Stimulated activated CD4-positive, alpha-beta T cell treated with anti-CD3 and anti-CD28 coated beads, TNF-alpha, amount 100 ng/mL, for 1 hour (primary cell): Measurements from ENCODE around the gene PDE4C.

Source experiments
- DNase-seq, 3 donors: peaks; one replicate each; pipeline ENCODE4 v3.0.0-alpha.2; 2020; ENCODE audit warnings: low read depth in 3 of 3, low spot score in 1 of 3

PDE4C gene

DNA sequence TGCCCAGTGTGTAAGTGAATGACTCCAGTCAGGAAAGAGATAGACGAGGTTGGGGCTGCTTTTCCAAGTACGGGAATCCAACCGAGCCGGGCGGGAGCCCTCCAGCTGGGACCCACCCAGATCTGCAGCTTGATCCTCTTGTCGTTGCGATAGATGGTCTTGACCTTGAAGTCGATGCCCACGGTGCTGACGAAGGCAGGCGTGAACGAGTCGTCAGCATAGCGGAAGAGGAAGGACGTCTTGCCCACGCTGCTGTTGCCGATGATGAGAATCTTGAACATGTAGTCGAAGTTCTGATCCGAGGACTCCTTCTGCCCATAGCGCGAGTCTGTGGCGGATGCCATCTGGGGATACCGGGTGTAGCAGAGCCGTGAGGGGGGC, 23.9 kb downstream of the PDE4C start:
- no peak for DNase-seq

DNA sequence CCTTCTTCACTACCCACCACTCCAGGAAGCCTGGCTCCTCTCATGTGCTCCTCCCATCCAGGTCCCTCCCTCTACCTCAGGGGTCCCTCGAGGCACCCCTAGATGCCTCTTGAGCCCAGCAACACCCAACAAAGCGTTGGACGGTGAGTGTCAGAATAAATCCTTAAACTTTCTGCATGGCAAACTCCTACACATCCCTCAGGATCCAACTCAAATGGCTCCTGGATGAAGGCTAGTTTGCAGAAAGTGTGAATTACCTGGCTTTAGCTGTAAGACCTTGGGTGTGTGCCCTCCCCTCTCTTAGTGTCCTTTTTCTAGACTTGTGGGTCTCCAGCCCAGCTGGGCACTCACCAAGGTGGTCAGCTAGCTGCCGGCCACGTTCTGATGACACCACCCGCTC, 27.9 kb downstream of the PDE4C start:
- no peak for DNase-seq

GRCh38 chr19:18197941-18198340, 28.3 kb downstream of the PDE4C start:
- no peak for DNase-seq

- no peak for DNase-seq
Measured at GRCh38 chr19:18197306-18197705, 28.9 kb downstream of the PDE4C start.

GRCh38 chr19:18196511-18196845, 29.8 kb downstream of the PDE4C start:
- DNase-seq, result no peak

DNA sequence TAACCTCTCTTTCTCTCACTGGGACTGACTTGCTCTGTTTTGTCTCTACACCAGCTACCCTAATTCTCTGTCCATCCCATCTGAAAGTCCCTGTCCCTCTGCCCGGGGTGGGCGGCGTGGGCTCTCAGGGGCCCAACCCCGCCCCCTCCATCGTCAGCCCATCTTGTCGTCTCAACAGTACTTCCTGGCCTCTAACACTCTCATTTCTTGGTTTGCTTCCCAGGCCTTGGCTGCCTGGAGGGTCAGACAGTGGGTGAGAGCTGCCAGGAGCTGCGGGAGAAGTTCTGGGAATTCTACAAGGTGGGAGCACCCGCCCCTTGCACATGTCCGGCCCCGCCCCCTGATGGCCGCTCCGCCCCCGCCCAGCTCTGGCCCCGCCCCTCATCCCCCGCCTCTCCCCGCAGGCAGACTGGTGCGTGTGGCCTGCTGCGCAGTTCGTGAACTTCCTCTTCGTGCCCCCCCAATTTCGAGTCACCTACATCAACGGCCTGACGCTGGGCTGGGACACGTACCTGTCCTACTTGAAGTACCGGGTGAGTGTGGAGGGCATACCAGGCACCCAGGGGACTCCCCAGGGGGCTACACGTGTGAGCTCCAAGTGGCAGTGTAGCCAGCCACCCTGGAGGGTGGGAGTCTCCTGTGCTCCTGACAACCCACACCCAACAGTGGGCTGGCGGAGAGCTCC, 31.5 kb downstream of the PDE4C start:
- DNase-seq, result peak in 1 of 3 donors; percentile 15

- no peak for DNase-seq
Measured at GRCh38 chr19:18194181-18194530, 32.1 kb downstream of the PDE4C start.

DNA sequence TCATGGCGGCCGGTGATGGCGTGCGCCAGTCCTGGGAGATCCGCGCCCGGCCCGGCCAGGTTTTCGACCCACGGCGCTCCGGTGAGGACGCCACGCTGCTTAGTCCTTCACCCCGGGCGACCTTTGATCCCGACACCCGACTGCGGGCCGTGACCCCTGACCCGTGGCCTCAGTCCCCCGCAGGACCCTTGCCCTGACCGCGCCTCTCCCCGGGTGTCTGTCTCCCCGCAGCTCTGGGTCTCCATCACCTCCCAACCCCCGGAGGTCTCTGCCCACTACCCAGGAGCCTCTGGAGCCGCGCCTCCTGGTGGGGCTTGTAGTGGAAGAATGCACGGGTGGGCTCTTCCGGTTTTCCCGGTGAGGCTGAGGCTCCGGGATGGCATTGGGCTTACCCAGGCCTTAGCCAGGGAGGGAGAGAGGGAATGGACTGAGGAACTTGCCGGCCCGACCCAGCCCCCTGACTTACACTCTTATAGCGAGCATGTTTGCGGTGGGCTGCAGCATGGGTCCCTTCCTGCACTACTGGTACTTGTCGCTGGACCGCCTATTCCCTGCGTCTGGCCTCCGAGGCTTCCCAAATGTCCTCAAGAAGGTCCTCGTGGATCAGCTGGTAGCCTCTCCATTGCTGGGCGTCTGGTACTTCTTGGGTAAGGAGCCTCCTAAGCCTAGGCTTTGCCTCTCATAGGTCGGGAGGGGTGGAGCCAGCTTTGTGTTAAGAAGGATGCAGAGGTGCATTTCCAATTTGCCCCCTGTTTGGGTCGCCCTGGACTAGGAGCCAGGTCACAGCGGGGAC, 32.7 kb downstream of the PDE4C start:
- no peak for DNase-seq

- DNase-seq, result peak; percentile 89 to 97 (median 94)
Measured at GRCh38 chr19:18192673-18193387, 33.4 kb downstream of the PDE4C start, which contains the start of gene MPV17L2. Gene MPV17L2, plus strand, starts transcription at chr19:18193218. Its CDS starts 64 bp downstream, at chr19:18193282.

- DNase-seq, result no peak
Measured at GRCh38 chr19:18191640-18192062, 34.6 kb downstream of the PDE4C start.

DNA sequence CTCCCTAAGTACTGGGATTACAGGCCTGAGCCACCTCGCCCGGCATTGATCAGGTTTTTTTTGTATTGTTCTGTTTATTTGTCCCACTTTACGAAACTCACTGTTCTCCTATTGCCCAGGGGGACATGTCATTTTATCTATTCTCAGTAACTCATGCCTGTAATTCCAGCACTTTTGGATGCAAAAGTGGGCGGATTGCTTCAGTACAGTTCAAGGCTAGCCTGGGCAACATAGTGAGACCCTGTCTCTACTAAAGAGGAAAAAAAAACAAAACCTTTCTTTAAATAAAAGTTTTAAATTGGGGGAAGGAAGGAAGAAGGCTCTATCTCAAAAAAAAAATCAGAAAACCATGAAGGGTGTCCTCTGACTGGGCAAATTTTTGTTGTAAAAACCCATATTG, 36.0 kb downstream of the PDE4C start:
- no peak for DNase-seq

DNA sequence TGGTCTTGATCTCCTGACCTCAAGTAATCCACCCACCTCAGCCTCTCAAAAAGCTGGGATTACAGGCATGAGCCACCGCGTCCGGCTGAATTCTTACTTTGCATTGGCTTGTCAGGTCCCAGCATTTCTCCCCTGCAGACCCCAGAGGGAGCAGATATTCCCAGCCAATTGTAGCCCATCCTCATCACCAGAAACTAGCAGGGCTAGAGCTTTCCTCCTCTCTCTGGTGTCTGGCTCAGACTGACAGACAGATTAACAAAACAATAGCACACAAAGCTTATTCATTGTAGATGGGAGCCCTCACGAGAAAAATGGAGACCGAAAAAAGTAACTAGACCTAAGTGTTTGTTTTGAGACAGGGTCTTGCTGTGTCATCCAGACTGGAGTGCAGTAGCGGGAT, 40.7 kb downstream of the PDE4C start:
- no peak for DNase-seq

DNA sequence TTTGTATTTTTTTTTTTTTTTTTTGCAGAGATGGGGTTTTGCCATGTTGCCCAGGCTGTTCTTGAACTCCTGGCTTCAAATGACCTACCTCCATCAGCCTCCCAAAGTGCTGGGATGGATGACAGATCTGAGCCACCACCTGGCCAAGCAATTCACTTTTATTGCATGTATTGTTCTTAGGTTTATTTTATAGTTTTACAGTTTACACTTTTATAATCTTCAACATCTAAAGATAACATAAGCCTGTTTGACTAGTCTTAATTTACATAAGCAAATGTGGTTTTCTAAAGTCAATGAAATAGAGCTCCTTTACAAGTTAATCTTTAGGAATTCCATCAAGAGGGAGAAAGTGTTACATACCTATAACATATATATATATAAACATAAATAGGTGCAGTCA, 42.7 kb downstream of the PDE4C start:
- no peak for DNase-seq

GRCh38 chr19:18179957-18180356, 46.3 kb downstream of the PDE4C start:
- no peak for DNase-seq

GRCh38 chr19:18176367-18177310, 49.6 kb downstream of the PDE4C start:
- no peak for DNase-seq

DNA sequence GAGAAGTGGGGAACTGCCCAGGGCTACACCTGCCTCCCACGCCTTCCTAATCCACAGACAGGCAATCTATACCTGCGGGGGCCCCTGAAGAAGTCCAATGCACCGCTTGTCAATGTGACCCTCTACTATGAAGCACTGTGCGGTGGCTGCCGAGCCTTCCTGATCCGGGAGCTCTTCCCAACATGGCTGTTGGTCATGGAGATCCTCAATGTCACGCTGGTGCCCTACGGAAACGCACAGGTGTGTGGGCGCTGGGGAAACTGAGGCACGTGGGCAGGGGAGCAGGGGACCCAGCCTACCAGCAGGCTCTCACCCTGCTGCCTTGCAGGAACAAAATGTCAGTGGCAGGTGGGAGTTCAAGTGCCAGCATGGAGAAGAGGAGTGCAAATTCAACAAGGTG, 51.3 kb downstream of the PDE4C start:
- no peak for DNase-seq
